H4 (cell line): ENCODE results near the gene TCP10L. TPM values are rescaled to one million over a fixed set of nuclear protein-coding genes. Genes with fewer than 3 reads are reported as not detected.
"Not testable (repeated sequence)": the region's sequence is repeated elsewhere in the genome, so short reads cannot be mapped to it uniquely, and the experiment has no call there.

Experiments used
- DNase-seq: peaks from one replicate; pipeline ENCODE4 v3.0.0-alpha.2; 2015; ENCODE audit warnings: low spot score
- total RNA-seq: library from RNA; depleted of rRNA; stranded (reverse); fragments of >200 nt; shearing (Covaris generic); gene quantifications from 2 replicates; pipeline ENCODE4 v1.2.3, GENCODE V29; 2014

The TCP10L gene
- total RNA-seq, 1 experiment from 2014 or later: not detected

GRCh38 chr21:32554832-32555638 lies 30.3 kb downstream of the TCP10L start:
- no peak for DNase-seq

- no peak for DNase-seq
Observed at GRCh38 chr21:32549886-32550285, 35.4 kb downstream of the TCP10L start.

- no peak for DNase-seq
Observed at GRCh38 chr21:32549440-32549839, 35.9 kb downstream of the TCP10L start.

GRCh38 chr21:32548978-32549377 lies 36.3 kb downstream of the TCP10L start:
- DNase-seq: no peak

GRCh38 chr21:32547018-32547417 lies 38.3 kb downstream of the TCP10L start:
- no peak for DNase-seq

- no peak for DNase-seq
Observed at GRCh38 chr21:32545948-32546441, 39.3 kb downstream of the TCP10L start.

- DNase-seq: no peak
Observed at GRCh38 chr21:32544697-32545096, 40.6 kb downstream of the TCP10L start.

GRCh38 chr21:32543975-32544374 lies 41.3 kb downstream of the TCP10L start:
- DNase-seq: no peak

GRCh38 chr21:32543056-32543455 lies 42.3 kb downstream of the TCP10L start:
- not testable (repeated sequence) for DNase-seq

GRCh38 chr21:32539378-32539777 lies 45.9 kb downstream of the TCP10L start:
- no peak for DNase-seq

GRCh38 chr21:32538147-32538792 lies 47.1 kb downstream of the TCP10L start:
- no peak for DNase-seq

- no peak for DNase-seq
Observed at GRCh38 chr21:32537569-32537881, 47.8 kb downstream of the TCP10L start.

- no peak for DNase-seq
Observed at GRCh38 chr21:32535612-32536011, 49.7 kb downstream of the TCP10L start.

GRCh38 chr21:32534113-32534512 lies 51.2 kb downstream of the TCP10L start:
- no peak for DNase-seq

GRCh38 chr21:32533611-32534010 lies 51.7 kb downstream of the TCP10L start:
- no peak for DNase-seq

GRCh38 chr21:32533053-32533452 lies 52.3 kb downstream of the TCP10L start:
- DNase-seq: no peak

- no peak for DNase-seq
Observed at GRCh38 chr21:32532636-32533035, 52.7 kb downstream of the TCP10L start.

GRCh38 chr21:32531561-32531960 lies 53.8 kb downstream of the TCP10L start:
- not testable (repeated sequence) for DNase-seq

GRCh38 chr21:32530809-32531208 lies 54.5 kb downstream of the TCP10L start:
- not testable (repeated sequence) for DNase-seq

- no peak for DNase-seq
Observed at GRCh38 chr21:32529679-32530078, 55.6 kb downstream of the TCP10L start.

GRCh38 chr21:32525282-32525681 lies 60.0 kb downstream of the TCP10L start:
- no peak for DNase-seq

- peak; percentile 67 for DNase-seq
Observed at GRCh38 chr21:32523988-32524719, 61.2 kb downstream of the TCP10L start.
